ENCODE data around the gene PROX2.

PROX2 gene

DNA sequence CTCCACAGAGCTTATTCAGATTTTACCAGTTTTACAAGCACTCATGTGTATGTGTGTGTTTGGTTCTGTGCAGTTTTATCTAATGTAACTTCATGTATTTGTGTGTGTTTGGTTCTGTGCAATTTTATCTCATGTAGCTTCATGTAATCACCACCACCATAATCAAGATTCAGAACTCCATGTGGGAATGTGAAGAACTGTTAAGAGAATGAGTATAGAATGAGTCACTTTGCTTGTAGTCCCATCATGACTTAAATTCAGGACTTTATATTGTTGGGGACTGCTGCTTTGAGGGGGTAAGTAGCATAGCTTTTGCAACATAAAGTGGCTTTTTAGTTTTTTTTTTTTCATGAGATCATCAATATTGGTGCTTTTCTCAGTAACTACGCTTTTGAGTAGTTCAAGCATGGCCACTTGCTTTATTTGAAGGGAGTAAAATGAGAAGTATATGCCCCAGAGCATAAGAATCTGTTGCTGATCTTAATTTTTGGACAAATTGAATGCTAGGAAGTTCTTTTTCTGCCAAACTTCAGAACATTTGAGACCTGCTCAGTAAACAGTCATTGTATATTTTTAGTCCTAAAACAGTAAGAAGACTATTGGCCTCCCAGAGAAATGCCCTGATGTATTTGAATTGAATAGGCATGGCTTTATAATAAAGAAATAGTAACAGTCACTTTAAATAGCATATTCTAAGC is 28.8 kb downstream of the PROX2 start:
- DNase-seq (ENCODE audit: low read depth in 1 of 2, low spot score in 1 of 2), result no peak

GRCh38 chr14:74846168-74846567 is 29.8 kb downstream of the PROX2 start:
- DNase-seq (ENCODE audit: low read depth in 1 of 2, low spot score in 1 of 2), result no peak

- no peak for DNase-seq (ENCODE audit: low read depth in 1 of 2, low spot score in 1 of 2)
These were observed 32.3 kb downstream of the PROX2 start for GRCh38 chr14:74843653-74844052.

- no peak for DNase-seq (ENCODE audit: low read depth in 1 of 2, low spot score in 1 of 2)
These were observed 34.4 kb downstream of the PROX2 start for GRCh38 chr14:74841230-74842207.

DNA sequence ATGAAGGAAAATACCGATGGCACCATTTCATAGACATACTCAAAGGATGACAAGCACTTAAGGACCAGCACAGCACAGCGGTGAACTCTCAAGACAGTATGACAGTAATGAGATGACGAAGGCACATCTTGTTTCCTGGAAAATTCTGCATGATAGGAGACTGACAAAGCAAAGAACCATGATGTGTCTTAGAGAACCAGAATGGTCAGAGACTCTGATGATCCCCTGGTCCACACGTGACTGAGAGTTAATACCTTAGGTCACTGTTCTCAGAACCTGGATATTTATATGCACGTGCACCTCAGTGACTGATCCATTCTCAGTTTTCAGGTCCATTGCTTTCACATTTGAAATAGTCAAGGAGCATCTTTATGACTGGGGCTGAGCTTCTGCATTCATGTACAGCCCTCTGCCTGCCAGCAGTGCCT is 35.3 kb downstream of the PROX2 start:
- DNase-seq (ENCODE audit: low read depth in 1 of 2, low spot score in 1 of 2), result no peak

GRCh38 chr14:74838166-74838565 is 37.8 kb downstream of the PROX2 start:
- no peak for DNase-seq (ENCODE audit: low read depth in 1 of 2, low spot score in 1 of 2)

DNA sequence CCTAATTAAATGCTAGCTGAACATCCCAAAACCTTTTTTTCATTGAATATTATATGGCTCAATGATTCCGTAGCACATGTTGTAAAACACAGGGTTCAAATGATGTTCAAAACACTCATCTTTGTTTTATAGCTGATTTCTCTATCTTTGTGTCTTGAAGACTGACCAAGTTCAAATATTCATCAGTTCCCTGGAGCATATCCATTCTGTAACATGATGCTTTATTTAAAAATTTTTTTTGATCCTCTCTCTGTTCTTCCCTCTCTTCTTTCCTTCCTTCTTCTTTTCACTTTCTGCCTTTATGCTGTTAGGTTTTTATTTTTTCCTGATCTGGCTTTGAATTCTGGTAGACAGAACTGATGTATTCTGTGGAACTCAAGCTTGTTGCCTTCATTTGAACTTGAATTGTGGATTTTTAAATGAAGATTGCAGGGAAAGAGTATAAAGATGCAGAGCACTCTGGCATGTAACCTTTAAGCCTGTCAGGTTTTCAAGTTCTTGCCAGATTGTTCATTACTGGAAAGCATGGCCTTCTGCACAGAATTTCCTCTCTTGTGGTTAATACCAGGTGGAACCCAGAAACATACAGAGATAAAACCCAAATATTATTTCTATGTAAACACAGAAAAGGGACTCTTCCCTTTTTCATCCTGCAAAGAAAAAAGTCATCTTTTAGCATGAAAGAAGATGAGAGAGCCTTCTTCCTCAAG is 39.5 kb downstream of the PROX2 start:
- DNase-seq (ENCODE audit: low read depth in 1 of 2, low spot score in 1 of 2), result no peak

DNA sequence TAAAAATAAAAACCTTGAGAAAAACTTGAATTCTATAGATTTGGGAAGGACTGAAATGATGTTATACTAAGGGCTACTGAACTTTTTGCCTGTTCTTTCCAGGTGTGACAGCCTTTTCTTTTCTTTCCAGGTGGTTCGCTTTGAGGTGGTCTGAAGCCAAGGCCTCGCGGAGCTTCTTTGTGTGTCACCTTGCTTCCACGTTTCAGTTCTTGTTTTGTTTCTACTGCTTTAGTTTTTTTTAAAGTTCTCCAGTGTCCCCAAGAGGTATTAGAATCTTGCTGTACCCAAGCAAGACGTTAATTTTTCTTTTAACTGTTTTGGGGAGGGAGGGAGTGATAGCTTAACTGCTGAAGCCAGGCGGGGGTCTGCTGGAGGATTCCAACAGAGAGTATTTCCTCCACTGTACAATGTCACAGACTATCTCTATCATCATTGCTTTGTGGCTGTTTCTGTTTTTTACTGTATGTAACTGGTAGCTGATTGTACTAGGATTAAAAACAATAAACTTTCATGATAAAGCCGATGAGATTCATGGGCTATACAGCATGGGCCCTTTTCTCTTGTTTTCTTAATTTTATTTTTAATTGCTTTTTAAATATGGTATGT is 40.2 kb downstream of the PROX2 start:
- no peak for DNase-seq (ENCODE audit: low read depth in 1 of 2, low spot score in 1 of 2)

GRCh38 chr14:74834692-74835392 is 41.1 kb downstream of the PROX2 start:
- DNase-seq (ENCODE audit: low read depth in 1 of 2, low spot score in 1 of 2), result no peak

DNA sequence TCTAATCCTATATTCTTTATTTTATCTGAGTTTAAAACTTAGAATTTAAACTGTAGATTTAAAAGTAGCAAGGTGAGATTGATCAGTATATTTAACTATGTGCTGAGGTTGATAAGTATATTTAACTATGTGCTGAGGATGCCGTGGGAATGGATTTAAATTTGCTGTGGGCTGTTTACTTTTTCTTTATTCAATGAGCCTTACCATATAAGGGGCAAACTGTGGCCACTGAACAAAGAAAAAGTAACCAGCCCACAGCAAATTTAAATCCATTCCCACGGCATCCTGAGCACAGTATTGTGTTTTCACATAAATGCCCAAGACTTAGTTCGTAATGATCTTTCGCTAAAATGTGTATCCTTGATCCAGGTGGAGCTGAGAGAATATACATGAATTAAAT is 43.1 kb downstream of the PROX2 start:
- DNase-seq (ENCODE audit: low read depth in 1 of 2, low spot score in 1 of 2), result no peak

DNA sequence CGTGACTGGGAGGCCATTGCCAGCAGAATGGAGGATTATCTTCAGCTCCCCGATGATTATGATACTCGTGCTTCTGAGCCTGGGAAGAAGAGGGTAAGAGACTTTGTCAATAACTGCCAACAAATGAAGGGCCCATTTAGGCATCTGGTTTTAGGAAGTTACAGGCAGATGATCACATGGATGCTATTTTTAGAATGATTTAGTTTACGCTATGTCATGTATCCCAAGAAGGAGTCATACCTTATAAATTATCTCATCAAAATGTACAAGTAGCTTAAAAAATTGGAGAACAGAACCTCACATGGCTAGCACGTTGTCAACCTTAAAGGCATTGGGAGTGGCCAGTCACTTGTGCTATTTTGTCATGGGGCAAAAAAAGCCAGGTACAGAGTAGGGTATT is 46.7 kb downstream of the PROX2 start:
- DNase-seq (ENCODE audit: low read depth in 1 of 2, low spot score in 1 of 2), result no peak

GRCh38 chr14:74826574-74826973 is 49.4 kb downstream of the PROX2 start:
- no peak for DNase-seq (ENCODE audit: low read depth in 1 of 2, low spot score in 1 of 2)
